Camera-type eye (tissue), 1 donor: ENCODE measurements around the gene TBX2. TPM values are rescaled to one million over a fixed set of nuclear protein-coding genes. Genes with fewer than 3 reads are reported as not detected.

Experiments used
- total RNA-seq: library from RNA; depleted of rRNA; stranded (reverse); fragments of >200 nt; gene quantifications from one replicate; pipeline ENCODE4 v1.2.3, GENCODE V29; 2014

The TBX2 gene
- 86.6 TPM for total RNA-seq

GRCh38 chr17:61399131-61400065 is at the start of gene TBX2:
Gene TBX2, plus strand, starts transcription at chr17:61399843. Its CDS starts 334 bp downstream, at chr17:61400177.

GRCh38 chr17:61452301-61453290 is 53.0 kb downstream of the TBX2 start, which contains the start of gene TBX4:
Gene TBX4, plus strand, starts transcription at chr17:61452422. Its CDS starts 4,069 bp downstream, at chr17:61456491.

Other genes starting within 250 kb of the TBX2 start
- not detected for gene TBX4, start 52.6 kb downstream of the TBX2 start, total RNA-seq
- gene NACA2, start 191.4 kb downstream of the TBX2 start, total RNA-seq, result not detected